Activated CD4-positive, alpha-beta T cell treated with anti-CD3 and anti-CD28 coated beads for 4 hours (primary cell): ENCODE data around the gene KCNN2.

Experiments used
- DNase-seq, 2 donors: peaks; one replicate each; pipeline ENCODE4 v3.0.0-alpha.2; 2020

Gene KCNN2

GRCh38 chr5:114361724-114362196 is at the start of gene KCNN2:
KCNN2 (plus strand) TSS chr5:114362070; CDS start chr5:114362140, 70 bp downstream.
- DNase-seq = no peak

- DNase-seq = no peak
Measured at GRCh38 chr5:114312658-114313057, 49.2 kb upstream of the KCNN2 start.

DNA sequence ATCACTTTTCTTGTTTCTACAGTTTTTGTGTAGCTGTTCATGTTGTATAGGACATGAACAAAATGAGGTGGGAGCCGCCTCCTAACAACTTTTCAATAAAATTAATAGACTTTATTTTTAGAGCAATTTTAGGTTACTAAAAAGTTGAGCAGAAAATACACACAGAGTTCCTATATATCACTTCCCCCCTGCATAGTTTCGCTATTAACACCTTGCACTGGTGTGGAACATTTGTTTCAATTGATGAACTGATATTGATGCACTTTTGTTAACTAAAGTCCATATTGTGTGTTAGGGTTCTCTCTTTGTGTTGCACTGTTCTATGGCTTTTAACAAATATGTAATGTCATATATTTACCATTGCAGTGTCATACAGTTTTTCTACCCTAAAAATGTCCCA is 47.8 kb upstream of the KCNN2 start:
- DNase-seq = no peak

DNA sequence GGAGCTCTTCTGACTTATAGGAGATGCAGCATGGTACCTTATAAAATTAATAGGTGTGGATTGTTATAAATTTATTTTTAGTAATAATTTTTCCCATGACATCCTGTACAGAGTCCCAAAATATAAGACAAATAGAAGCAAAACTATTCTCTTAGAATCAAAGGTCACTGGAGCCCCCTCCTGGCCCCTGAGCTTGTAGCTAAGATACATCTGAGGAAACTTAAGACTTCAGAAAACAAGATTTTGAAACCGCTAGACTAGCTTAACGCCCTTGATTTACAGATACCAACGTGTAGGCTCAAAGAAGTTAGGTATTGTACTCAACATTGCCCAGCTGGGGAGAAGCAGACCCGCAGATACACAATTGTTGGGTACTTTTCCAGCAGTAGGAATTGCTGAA is 45.7 kb upstream of the KCNN2 start:
- DNase-seq = no peak

DNA sequence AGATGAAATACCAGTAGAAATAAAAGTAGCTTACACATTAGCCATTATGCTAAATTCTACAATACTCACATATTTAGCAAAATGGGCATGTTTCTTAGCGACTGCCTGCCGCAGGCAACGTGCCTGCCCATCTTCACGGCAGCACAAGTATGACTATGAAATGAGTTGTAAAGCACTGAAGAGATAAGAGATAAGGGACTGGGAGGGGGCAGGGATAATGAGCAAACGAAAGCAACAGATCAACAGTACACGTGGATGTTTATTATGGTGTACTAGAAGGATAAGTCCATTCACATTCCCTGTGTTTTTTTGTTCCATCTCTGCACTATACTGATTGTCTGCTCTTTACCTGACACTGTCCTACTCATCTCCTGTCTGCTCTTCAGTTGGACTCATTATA is 44.1 kb upstream of the KCNN2 start:
- DNase-seq = no peak

DNA sequence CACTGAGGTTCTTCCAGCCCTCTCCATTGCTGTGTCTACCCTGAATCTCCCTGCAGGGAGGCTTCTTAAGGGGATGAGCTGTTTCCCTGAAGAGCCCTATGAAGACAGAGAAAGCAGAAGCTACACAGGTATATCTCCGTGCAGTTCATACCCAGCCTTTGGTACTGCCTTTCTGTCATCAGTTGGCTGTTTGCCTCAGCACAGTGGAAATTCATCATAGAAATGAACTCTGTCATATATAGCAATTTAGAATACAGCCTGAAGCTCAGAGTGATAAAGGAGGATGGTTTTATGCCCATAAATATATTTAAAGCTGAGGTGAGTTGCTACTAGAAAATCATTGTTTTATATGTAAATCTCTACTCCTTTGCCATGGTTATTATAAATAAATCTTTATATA is 42.6 kb upstream of the KCNN2 start:
- DNase-seq = no peak

GRCh38 chr5:114319821-114320220 is 42.0 kb upstream of the KCNN2 start:
- no peak for DNase-seq

DNA sequence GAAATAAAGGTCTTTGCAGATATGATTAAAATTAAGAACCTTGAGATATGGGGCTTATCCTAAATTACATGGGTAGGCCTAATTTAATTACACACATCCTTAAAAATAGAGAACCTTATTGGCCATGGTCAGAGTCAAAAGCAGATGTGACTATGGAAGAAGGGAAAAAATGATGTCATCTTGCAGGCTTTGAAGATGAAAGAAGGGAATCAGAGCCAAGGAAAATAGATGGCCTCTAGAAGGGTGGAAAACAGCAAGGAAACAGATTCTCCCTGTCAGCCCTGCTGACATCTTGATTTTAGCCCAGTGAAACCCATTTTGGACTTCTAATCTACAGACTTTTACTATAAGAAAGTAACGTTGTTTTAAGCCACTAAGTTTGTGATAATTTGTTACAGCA is 37.6 kb upstream of the KCNN2 start:
- no peak for DNase-seq

- no peak for DNase-seq
Measured at GRCh38 chr5:114325541-114325940, 36.3 kb upstream of the KCNN2 start.

DNA sequence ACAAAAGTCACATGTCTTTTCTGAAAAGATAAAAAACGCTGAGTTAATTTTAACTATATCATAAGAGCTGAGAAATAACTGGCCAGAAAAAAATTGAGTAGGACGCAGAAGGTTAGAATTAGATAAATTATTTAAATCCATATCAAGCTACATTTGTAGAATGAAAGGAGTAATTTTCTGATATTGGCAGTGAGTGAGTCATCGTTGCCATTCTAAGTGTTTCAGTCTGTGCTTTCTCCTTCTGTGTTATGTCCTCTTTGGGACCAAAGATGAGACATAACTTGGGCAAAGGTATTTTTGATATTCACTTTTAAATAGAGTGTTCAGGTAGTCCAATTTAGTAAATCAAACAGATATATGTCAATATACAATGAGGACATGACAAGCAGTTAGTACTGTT is 34.4 kb upstream of the KCNN2 start:
- no peak for DNase-seq

- DNase-seq = no peak
Measured at GRCh38 chr5:114327987-114328386, 33.9 kb upstream of the KCNN2 start.

GRCh38 chr5:114330916-114331531 is 30.8 kb upstream of the KCNN2 start:
- DNase-seq = no peak

DNA sequence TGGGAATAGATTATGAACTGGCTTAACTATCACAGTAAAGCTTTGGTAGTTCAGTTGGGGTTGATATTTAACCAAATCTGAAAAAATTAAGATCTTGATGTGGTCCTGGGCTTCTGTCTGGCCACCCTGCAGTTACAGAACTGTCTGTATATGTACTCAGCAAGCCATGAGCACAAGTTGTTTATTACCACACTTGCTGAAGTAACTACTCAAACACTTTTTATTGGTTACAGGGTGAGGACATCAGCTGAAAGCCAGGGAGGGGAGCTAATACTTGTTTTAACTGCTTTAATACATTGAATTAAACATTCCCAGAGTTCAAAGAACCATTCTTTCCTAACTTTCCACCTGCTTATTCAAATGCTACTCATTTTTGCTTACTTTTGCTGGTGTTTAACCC is 29.4 kb upstream of the KCNN2 start:
- no peak for DNase-seq

DNA sequence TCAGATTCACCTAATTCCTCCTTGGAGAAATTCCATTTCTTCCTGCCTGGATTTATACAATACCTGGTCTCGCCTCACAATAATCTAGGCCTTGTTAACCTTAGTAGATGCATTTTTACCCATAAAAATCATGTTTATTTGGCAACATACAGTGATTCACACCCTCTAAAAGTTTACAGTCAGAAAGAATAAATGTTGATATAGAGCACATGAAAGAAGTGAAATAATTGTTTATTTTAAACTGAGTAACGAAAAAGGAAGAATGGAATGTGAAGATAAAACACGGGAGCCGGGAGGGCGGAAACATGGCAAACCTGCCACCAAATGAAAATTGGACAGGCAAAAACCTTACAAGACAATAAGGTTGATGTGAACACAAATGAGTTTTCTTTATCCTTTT is 28.9 kb upstream of the KCNN2 start:
- DNase-seq = no peak

DNA sequence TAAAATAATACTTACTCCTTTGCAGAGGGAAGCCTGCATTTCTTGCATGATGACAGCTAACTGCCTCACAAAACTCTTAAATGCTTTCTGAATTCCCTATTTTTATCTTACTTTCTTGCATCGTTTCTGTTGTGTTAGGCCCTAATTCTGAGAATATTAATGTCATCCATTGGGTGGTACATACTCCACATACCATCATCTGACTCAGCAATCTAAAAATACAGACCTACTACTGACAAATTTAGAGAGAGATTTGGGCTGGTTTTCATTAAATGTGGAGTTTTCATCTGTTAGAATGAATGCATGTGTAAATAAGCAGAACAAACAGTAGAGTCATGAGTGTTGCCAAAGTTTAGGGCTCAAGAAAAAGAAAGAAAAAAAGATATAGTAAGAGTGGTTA is 26.5 kb upstream of the KCNN2 start:
- no peak for DNase-seq

- no peak for DNase-seq
Measured at GRCh38 chr5:114339108-114339507, 22.8 kb upstream of the KCNN2 start.

DNA sequence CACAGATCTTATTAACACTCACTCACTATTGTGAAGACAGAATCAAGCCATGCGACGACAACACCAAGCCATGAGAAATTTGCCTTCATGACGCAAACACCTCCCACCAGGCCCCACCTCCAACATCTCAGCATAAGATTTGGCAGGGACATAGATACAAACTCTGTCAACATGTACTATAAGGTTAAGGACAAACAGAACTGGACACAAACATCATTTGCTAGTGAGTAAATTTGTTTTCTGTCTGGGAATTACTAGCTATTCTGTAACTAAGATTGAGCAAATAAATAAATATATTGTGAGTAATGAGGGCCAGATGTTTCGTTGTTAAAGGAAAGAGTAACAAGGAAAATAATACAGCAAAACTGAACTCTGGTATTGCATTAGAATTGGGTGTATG is 15.7 kb upstream of the KCNN2 start:
- no peak for DNase-seq

DNA sequence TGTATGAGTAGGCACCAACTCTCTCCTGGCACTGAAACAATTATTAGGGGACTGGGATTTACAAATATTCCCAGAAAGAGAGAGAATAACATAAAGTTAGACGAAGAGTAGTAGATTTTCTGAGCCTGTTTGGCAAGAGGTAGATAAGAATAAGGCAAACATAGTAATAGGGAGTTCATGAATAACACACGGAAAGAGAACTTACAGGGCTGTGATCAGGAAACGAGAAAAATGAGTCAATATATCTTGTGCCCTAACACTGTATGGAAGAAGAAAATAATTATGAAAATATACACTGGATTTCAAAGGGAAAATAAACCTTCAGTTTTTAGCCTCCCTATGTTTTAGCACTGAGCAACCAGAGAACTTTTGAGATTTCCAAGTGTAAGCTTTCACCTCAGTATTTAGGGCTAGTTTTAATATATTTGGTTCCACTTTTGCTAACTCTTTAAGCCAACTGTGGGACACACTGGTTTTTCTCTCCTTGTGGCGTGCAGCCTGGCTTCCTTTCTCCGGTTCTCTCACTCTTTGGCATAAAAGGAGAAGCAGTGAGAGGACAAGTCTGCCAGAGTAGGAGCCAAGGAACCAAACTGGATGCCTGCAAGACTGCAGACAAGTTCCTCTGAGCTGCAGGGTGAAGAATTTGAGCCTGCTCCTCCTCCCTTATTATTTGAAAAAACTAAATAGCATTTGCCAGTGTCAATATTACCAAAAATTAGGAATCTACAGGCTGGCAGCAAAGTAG is 6.6 kb upstream of the KCNN2 start:
- no peak for DNase-seq

DNA sequence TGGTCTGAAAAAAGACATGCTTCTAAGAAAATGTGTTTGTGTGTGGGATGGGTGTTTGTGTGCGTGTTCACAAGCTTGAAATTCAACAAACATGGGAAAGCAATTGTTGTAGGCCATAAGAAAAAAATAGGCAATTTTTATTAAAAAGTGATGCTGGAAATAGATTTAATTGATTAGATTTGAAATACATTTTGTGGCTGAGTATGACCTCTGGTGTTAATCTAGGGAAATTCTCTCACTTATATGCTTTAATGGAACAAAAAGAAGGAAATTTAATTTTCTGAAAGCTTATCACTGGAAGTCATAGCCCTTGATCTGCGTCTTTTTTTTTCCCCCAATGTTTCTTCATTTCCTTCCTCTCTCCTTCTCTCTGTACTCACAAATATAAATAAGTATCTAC is 3.5 kb upstream of the KCNN2 start:
- DNase-seq = no peak

GRCh38 chr5:114360357-114360756 is 1.5 kb upstream of the KCNN2 start:
- no peak for DNase-seq

- no peak for DNase-seq
Measured at GRCh38 chr5:114360816-114361723, 800 bp upstream of the KCNN2 start.

GRCh38 chr5:114362197-114362976 is 517 bp downstream of the KCNN2 start:
- no peak for DNase-seq
